HG03571 (cell line): ENCODE measurements around the gene CELA1.
"Not testable (repeated sequence)": the region's sequence is repeated elsewhere in the genome, so short reads cannot be mapped to it uniquely, and the experiment has no call there.

Experiments
- ATAC-seq: cut with Tn5 transposase; IDR thresholded peaks from one replicate; pipeline ENCODE4 v1.9.1; 2021; ENCODE audit not compliant: unreplicated experiment

CELA1 gene

GRCh38 chr12:51318846-51319599, 27.5 kb downstream of the CELA1 start:
- ATAC-seq, result no peak

GRCh38 chr12:51318057-51318806, 28.2 kb downstream of the CELA1 start:
- ATAC-seq, result not testable (repeated sequence)

GRCh38 chr12:51311389-51311788, 35.1 kb downstream of the CELA1 start:
- ATAC-seq, result no peak

GRCh38 chr12:51307655-51308593, 38.6 kb downstream of the CELA1 start:
- no peak for ATAC-seq

GRCh38 chr12:51306507-51306906, 40.0 kb downstream of the CELA1 start:
- no peak for ATAC-seq

GRCh38 chr12:51300768-51301167, 45.7 kb downstream of the CELA1 start:
- ATAC-seq, result not testable (repeated sequence)

- no peak for ATAC-seq
Observed at GRCh38 chr12:51295651-51296050, 50.8 kb downstream of the CELA1 start.

GRCh38 chr12:51294097-51294496, 52.4 kb downstream of the CELA1 start:
- ATAC-seq, result not testable (repeated sequence)

GRCh38 chr12:51293696-51294095, 52.8 kb downstream of the CELA1 start:
- ATAC-seq, result no peak

GRCh38 chr12:51291603-51292513, 54.6 kb downstream of the CELA1 start:
- ATAC-seq, result not testable (repeated sequence)

GRCh38 chr12:51285843-51286242, 60.6 kb downstream of the CELA1 start:
- no peak for ATAC-seq

- no peak for ATAC-seq
Observed at GRCh38 chr12:51281202-51281924, 65.1 kb downstream of the CELA1 start.
